ENCODE measurements around the gene MRPL55. TPM values are rescaled to one million over a fixed set of nuclear protein-coding genes. Genes with fewer than 3 reads are reported as not detected.

The MRPL55 gene
- total RNA-seq, 4 donors from 2014 or later: 68.7 to 83.7 (median 80.0) TPM

GRCh38 chr1:228082918-228083870 lies 25.9 kb downstream of the MRPL55 start:
- peak; percentile 37 to 49 for DNase-seq (ENCODE audit: low spot score in 2 of 2)
- WGBS, 2 donors: 0 to 1% methylated on average over 18 to 37 of the region's 79 CpGs
- H3K27me3 ChIP-seq: no peaks in the 10 kb centered on the region
- no peaks in the 10 kb centered on the region for H3K36me3 ChIP-seq
- no peaks in the 10 kb centered on the region for H3K9me3 ChIP-seq
- H3K4me3 ChIP-seq: peak overlapping the region; percentile 89 to 98 (median 96)
- H3K27ac ChIP-seq: peak overlapping the region; percentile 98 to 100 (median 99)
- peaks cover 0 to 65% (median 54%) of the 10 kb centered on the region in 4 donors for H3K4me1 ChIP-seq
- TF ChIP-seq POLR2A (IDR thresholded peaks at IDR 0.05) (no peak), EP300 (IDR thresholded peaks at IDR 0.05) (no peak), CTCF (IDR thresholded peaks at IDR 0.05) (no peak)

DNA sequence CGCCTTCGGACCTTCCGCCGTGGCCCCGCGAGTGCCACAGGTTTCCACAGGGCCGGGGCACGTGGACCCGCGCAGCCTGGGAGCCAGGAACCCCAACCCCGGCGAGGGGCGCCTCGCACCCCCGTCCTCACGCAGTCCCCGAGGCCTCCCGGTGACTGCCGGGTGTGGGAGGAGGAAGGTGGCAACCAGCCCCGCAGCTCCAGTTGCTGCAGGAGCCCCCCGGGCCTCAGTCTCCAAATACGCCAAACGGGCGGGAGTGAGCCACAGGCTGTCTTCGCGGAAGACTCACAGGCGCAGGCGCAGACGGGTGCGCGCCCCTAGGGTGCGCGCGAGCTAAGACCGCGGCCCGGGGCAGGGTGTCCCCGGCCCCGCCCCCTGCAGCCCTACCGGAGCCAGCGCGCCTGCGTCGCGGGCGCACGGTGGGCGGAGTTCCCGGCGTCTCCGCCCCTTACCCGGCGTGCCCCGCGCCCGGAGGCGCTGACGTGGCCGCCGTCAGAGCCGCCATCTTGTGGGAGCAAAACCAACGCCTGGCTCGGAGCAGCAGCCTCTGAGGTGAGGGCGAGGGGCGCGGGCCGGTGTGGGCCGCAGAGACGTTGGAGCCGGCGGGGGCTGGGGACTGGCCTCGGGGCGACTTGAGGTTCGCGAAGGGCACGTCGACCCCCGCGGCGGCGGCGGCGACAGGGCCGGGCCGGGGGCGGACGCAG lies 26.7 kb downstream of the MRPL55 start, which contains the start of gene ARF1:
TSS of gene ARF1 (plus strand) at position 495 of the 704 bp plus-strand sequence. CDS start 14,407 bp downstream, outside the sequence.
- no peaks in the 10 kb centered on the region for H3K27me3 ChIP-seq
- peaks cover 0 to 61% (median 46%) of the 10 kb centered on the region in 4 donors for H3K4me1 ChIP-seq
- WGBS, 2 donors: 1% methylated on average over 16 to 65 of the region's 87 CpGs
- H3K4me3 ChIP-seq: peak within 1 kb of the TSS; percentile 89 to 98 (median 96)
- H3K36me3 ChIP-seq: no peaks in the 10 kb centered on the region
- H3K9me3 ChIP-seq: no peaks in the 10 kb centered on the region
- TF ChIP-seq CTCF (IDR thresholded peaks at IDR 0.05) (peak in 3 of 5 experiments; percentile 16 to 62 (median 44)), POLR2A (IDR thresholded peaks at IDR 0.05) (peak; percentile 92 to 95), EP300 (IDR thresholded peaks at IDR 0.05) (peak; percentile 68 to 97)
- DNase-seq (ENCODE audit: low spot score in 2 of 2): peak; percentile 79 to 82
- peak within 1 kb of the TSS; percentile 98 to 100 (median 99) for H3K27ac ChIP-seq

DNA sequence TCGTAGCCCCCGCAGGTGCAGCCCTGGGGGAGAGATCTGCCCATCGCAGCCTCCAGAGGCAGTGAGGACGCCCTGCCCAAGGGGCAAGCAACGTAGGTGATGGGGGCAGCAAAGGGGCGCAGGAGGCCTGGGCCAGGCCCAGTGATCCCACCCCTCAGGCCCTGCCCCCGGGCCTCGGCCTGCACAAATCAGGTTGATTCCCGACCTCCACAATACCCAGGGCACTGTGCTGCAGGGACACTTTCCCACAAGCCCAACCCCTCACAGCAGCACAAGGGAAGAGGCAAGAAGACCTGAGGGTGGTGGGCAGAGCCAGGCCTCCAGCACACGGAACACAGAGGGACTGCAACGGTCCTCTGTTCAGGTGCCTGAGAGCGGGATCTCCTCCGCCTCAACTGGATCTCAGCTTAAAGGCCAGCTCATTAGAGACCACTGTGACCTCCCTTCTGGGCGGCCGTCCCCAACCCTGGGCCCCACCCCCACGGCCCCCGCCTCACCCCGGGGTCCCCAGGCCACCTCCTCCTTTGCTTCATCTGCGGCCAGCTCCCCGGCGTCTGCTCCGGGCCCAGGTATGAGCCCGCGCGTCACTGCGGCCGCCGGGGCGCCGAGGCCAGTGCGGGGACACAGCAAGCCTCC lies 27.4 kb downstream of the MRPL55 start:
- no peaks in the 10 kb centered on the region for H3K36me3 ChIP-seq
- DNase-seq (ENCODE audit: low spot score in 2 of 2): no peak
- peak overlapping the region; percentile 79 to 98 (median 92) for H3K4me3 ChIP-seq
- 11 to 14% methylated on average over 24 to 30 of the region's 31 CpGs for WGBS, 2 donors
- H3K27me3 ChIP-seq: no peaks in the 10 kb centered on the region
- peak overlapping the region; percentile 78 to 100 (median 98) for H3K27ac ChIP-seq
- peaks cover 0 to 54% (median 39%) of the 10 kb centered on the region in 4 donors for H3K4me1 ChIP-seq
- TF ChIP-seq POLR2A (IDR thresholded peaks at IDR 0.05) (no peak), CTCF (IDR thresholded peaks at IDR 0.05) (no peak), EP300 (IDR thresholded peaks at IDR 0.05) (no peak)
- H3K9me3 ChIP-seq: no peaks in the 10 kb centered on the region

- Histone ChIP-seq H3K9me3 (no peaks in the 10 kb centered on the region), H3K4me3 (peak overlapping the region; percentile 79 to 98 (median 92)), H3K27me3 (no peaks in the 10 kb centered on the region), H3K27ac (peak overlapping the region in 3 of 4 donors; percentile 78 to 100 (median 99)), H3K36me3 (no peaks in the 10 kb centered on the region), H3K4me1 (peaks cover 0 to 48% (median 34%) of the 10 kb centered on the region in 4 donors)
- peak in 1 of 2 donors; percentile 12 for DNase-seq (ENCODE audit: low spot score in 2 of 2)
- TF ChIP-seq EP300 (IDR thresholded peaks at IDR 0.05): no peak
- 64 to 79% methylated on average over 7 of the region's 7 CpGs for WGBS, 2 donors
These were observed 28.0 kb downstream of the MRPL55 start for GRCh38 chr1:228081144-228081543.

- Histone ChIP-seq H3K9me3 (no peaks in the 10 kb centered on the region), H3K27me3 (no peaks in the 10 kb centered on the region), H3K4me1 (peaks cover 0 to 34% (median 19%) of the 10 kb centered on the region in 4 donors), H3K36me3 (no peaks in the 10 kb centered on the region), H3K4me3 (no peak overlapping the region), H3K27ac (no peak overlapping the region)
- TF ChIP-seq POLR2A (IDR thresholded peaks at IDR 0.05) (no peak), CTCF (IDR thresholded peaks at IDR 0.05) (no peak), EP300 (IDR thresholded peaks at IDR 0.05) (no peak)
- DNase-seq (ENCODE audit: low spot score in 2 of 2): peak in 1 of 2 donors; percentile 8
- WGBS, 2 donors: 81 to 85% methylated on average over 7 of the region's 7 CpGs
These were observed 29.4 kb downstream of the MRPL55 start for GRCh38 chr1:228079601-228080263.

Data from tibial nerve (tissue), 4 donors.